GM23338 (cell line): ENCODE data around the gene FZD7. TPM values are rescaled to one million over a fixed set of nuclear protein-coding genes. Genes with fewer than 3 reads are reported as not detected.

ENCODE experiments used
- ATAC-seq: fragments of 200-7000 bp; cut with Tn5 transposase; 3 replicates; pipeline ENCODE4 v1.9.1; 2020
- DNase-seq: peaks from one replicate; pipeline ENCODE4 v3.0.0-alpha.2; 2015; ENCODE audit warnings: low spot score
- H2AFZ ChIP-seq: fragments of 200-600 bp; sonication (generic); 2 replicates; pipeline ENCODE4 v1.8.0; 2016; ENCODE audit warnings: antibody characterized with exemption, mild to moderate bottlenecking, moderate library complexity
- H3F3A ChIP-seq: fragments of 200-600 bp; sonication (generic); replicated peaks from 2 replicates; pipeline ENCODE4 v1.8.0; 2017; ENCODE audit warnings: antibody characterized with exemption, mixed run types, low read depth
- H3K27ac ChIP-seq: fragments of 200-600 bp; sonication (generic); 2 replicates; pipeline ENCODE4 v1.6.1; 2016; ENCODE audit warnings: low read depth
- H3K27me3 ChIP-seq: fragments of 200-600 bp; sonication (generic); 2 replicates; pipeline ENCODE4 v1.8.0; 2016; ENCODE audit warnings: mild to moderate bottlenecking, mixed run types, moderate library complexity; ENCODE audit not compliant: insufficient read depth
- H3K36me3 ChIP-seq: fragments of 200-600 bp; sonication (generic); 2 replicates; pipeline ENCODE4 v1.8.0; 2016; ENCODE audit warnings: mild to moderate bottlenecking; ENCODE audit not compliant: insufficient read depth
- H3K4me1 ChIP-seq: fragments of 200-600 bp; sonication (generic); 2 replicates; pipeline ENCODE4 v1.8.0; 2016; ENCODE audit warnings: mild to moderate bottlenecking, moderate library complexity; ENCODE audit not compliant: insufficient read depth
- H3K4me2 ChIP-seq: fragments of 200-600 bp; sonication (generic); 2 replicates; pipeline ENCODE4 v1.7.1; 2017; ENCODE audit warnings: mixed run types
- H3K4me3 ChIP-seq: fragments of 200-600 bp; sonication (generic); 2 replicates; pipeline ENCODE4 v1.6.1; 2016; ENCODE audit warnings: mixed run types
- H3K79me2 ChIP-seq: fragments of 200-600 bp; sonication (generic); replicated peaks from 2 replicates; pipeline ENCODE4 v1.8.0; 2017; ENCODE audit warnings: mild to moderate bottlenecking; ENCODE audit not compliant: insufficient read depth
- H3K9me2 ChIP-seq: fragments of 200-600 bp; sonication (generic); 2 replicates; pipeline ENCODE4 v1.8.0; 2017; ENCODE audit not compliant: insufficient read depth
- H4K20me1 ChIP-seq: fragments of 200-600 bp; sonication (generic); replicated peaks from 2 replicates; pipeline ENCODE4 v1.8.0; 2017; ENCODE audit warnings: mild to moderate bottlenecking; ENCODE audit not compliant: insufficient read depth
- H3K27ac Mint-ChIP-seq: 2 replicates; pipeline ENCODE4 v1.8.0; 2020; ENCODE audit warnings: inconsistent platforms, mild to moderate bottlenecking, moderate library complexity, mixed read lengths
- H3K27me3 Mint-ChIP-seq: 3 replicates; pipeline ENCODE4 v1.8.0; 2022; ENCODE audit warnings: low read depth, mild to moderate bottlenecking, moderate library complexity, mixed read lengths, inconsistent platforms; ENCODE audit not compliant: insufficient read depth, poor library complexity
- H3K36me3 Mint-ChIP-seq: 3 replicates; pipeline ENCODE4 v1.8.0; 2021; ENCODE audit warnings: low read depth, mild to moderate bottlenecking, inconsistent platforms, moderate library complexity, mixed read lengths
- H3K4me1 Mint-ChIP-seq: 3 replicates; pipeline ENCODE4 v1.8.0; 2020; ENCODE audit warnings: mild to moderate bottlenecking, inconsistent platforms, mixed read lengths
- H3K4me3 Mint-ChIP-seq: 3 replicates; pipeline ENCODE4 v1.8.0; 2021; ENCODE audit warnings: moderate library complexity, mild to moderate bottlenecking, inconsistent platforms, mixed read lengths
- H3K9me3 Mint-ChIP-seq: 3 replicates; pipeline ENCODE4 v1.8.0; 2020; ENCODE audit warnings: moderate library complexity, mild to moderate bottlenecking, inconsistent platforms, mixed read lengths
- CREB1 ChIP-seq: fragments of 250-450 bp; sonication (Bioruptor Pico); IDR thresholded peaks from 2 replicates; pipeline ENCODE4 v1.5.0; 2020; ENCODE audit warnings: low read depth, mild to moderate bottlenecking, moderate library complexity
- CTCF ChIP-seq, 2 experiments: fragments of 200-600 bp in 1 of 2; sonication (generic) in 1 of 2; conservative IDR thresholded peaks; 2 replicates each; pipeline versions ENCODE4 v1.5.1 to v1.6.1; 2016 to 2017; ENCODE audit warnings: antibody characterized with exemption in 2 of 2, low read depth in 2 of 2, mild to moderate bottlenecking in 2 of 2, moderate library complexity in 1 of 2
- ETS1 ChIP-seq: IDR thresholded peaks from 2 replicates; pipeline ENCODE4 v1.6.1; 2016; ENCODE audit warnings: antibody characterized with exemption
- EZH2 ChIP-seq: fragments of 200-600 bp; sonication (generic); IDR thresholded peaks from one replicate; pipeline ENCODE4 v1.8.0; 2017; ENCODE audit warnings: antibody characterized with exemption, mild to moderate bottlenecking, low read depth; ENCODE audit not compliant: unreplicated experiment
- EZH2phosphoT487 ChIP-seq: fragments of 200-600 bp; sonication (generic); IDR thresholded peaks from one replicate; pipeline ENCODE4 v1.8.1; 2018; ENCODE audit warnings: antibody characterized with exemption; ENCODE audit not compliant: unreplicated experiment
- JUNB ChIP-seq: IDR thresholded peaks from one replicate; pipeline ENCODE4 v1.6.1; 2016; ENCODE audit warnings: antibody characterized with exemption; ENCODE audit not compliant: unreplicated experiment
- NANOG ChIP-seq: IDR thresholded peaks from 2 replicates; pipeline ENCODE4 v1.6.1; 2016; ENCODE audit warnings: antibody characterized with exemption, borderline replicate concordance
- POLR2AphosphoS5 ChIP-seq: IDR thresholded peaks from 2 replicates; pipeline ENCODE4 v1.6.1; 2016; ENCODE audit warnings: antibody characterized with exemption, low read depth
- STAT1 ChIP-seq: IDR thresholded peaks from one replicate; pipeline ENCODE4 v1.6.1; 2016; ENCODE audit warnings: antibody characterized with exemption; ENCODE audit not compliant: unreplicated experiment
- ZNF114 ChIP-seq: fragments of 250-450 bp; sonication (Bioruptor Pico); IDR thresholded peaks from 2 replicates; pipeline ENCODE4 v1.5.0; 2020; ENCODE audit warnings: mild to moderate bottlenecking, moderate library complexity
- ZNF331 ChIP-seq: fragments of 250-450 bp; sonication (Bioruptor Pico); IDR thresholded peaks from 2 replicates; pipeline ENCODE4 v1.5.0; 2020; ENCODE audit warnings: low read depth, mild to moderate bottlenecking, moderate library complexity
- polyA plus RNA-seq: library from polyadenylated mRNA; unstranded; fragments of >200 nt; fragmentation: Nextera tagmentation; extraction: Ambion mirVana; gene quantifications from 2 replicates; pipeline ENCODE4 v1.2.1, GENCODE V29; 2016
- total RNA-seq: library from RNA; depleted of rRNA; stranded (reverse); fragments of >200 nt; shearing (Covaris generic); gene quantifications from 2 replicates; pipeline ENCODE4 v1.2.3, GENCODE V29; 2014
- TF ChIP-seq, protein P1 (sequence below): fragments of 250-450 bp; sonication (Bioruptor Pico); IDR thresholded peaks from 2 replicates; pipeline ENCODE4 v1.5.0; 2020; ENCODE audit warnings: mild to moderate bottlenecking, moderate library complexity
- TF ChIP-seq, protein P2 (sequence below): IDR thresholded peaks from one replicate; pipeline ENCODE4 v1.6.1; 2018; ENCODE audit warnings: antibody characterized with exemption; ENCODE audit not compliant: unreplicated experiment

Gene FZD7
- total and polyA plus RNA-seq, 2 experiments from 2014 or later = 164 to 435 TPM

- TF ChIP-seq ETS1 (no peak), POLR2AphosphoS5 (no peak), STAT1 (no peak), ZNF114 (CRISPR knock-in tag) (no peak), JUNB (no peak), NANOG (no peak), CREB1 (CRISPR knock-in tag) (no peak), ZNF331 (CRISPR knock-in tag) (no peak), CTCF (conservative IDR thresholded peaks at IDR 0.05; ENCODE audit: low read depth in 2 of 2) (no peak), EZH2 (no peak), EZH2phosphoT487 (no peak)
- TF ChIP-seq, protein P1, sequence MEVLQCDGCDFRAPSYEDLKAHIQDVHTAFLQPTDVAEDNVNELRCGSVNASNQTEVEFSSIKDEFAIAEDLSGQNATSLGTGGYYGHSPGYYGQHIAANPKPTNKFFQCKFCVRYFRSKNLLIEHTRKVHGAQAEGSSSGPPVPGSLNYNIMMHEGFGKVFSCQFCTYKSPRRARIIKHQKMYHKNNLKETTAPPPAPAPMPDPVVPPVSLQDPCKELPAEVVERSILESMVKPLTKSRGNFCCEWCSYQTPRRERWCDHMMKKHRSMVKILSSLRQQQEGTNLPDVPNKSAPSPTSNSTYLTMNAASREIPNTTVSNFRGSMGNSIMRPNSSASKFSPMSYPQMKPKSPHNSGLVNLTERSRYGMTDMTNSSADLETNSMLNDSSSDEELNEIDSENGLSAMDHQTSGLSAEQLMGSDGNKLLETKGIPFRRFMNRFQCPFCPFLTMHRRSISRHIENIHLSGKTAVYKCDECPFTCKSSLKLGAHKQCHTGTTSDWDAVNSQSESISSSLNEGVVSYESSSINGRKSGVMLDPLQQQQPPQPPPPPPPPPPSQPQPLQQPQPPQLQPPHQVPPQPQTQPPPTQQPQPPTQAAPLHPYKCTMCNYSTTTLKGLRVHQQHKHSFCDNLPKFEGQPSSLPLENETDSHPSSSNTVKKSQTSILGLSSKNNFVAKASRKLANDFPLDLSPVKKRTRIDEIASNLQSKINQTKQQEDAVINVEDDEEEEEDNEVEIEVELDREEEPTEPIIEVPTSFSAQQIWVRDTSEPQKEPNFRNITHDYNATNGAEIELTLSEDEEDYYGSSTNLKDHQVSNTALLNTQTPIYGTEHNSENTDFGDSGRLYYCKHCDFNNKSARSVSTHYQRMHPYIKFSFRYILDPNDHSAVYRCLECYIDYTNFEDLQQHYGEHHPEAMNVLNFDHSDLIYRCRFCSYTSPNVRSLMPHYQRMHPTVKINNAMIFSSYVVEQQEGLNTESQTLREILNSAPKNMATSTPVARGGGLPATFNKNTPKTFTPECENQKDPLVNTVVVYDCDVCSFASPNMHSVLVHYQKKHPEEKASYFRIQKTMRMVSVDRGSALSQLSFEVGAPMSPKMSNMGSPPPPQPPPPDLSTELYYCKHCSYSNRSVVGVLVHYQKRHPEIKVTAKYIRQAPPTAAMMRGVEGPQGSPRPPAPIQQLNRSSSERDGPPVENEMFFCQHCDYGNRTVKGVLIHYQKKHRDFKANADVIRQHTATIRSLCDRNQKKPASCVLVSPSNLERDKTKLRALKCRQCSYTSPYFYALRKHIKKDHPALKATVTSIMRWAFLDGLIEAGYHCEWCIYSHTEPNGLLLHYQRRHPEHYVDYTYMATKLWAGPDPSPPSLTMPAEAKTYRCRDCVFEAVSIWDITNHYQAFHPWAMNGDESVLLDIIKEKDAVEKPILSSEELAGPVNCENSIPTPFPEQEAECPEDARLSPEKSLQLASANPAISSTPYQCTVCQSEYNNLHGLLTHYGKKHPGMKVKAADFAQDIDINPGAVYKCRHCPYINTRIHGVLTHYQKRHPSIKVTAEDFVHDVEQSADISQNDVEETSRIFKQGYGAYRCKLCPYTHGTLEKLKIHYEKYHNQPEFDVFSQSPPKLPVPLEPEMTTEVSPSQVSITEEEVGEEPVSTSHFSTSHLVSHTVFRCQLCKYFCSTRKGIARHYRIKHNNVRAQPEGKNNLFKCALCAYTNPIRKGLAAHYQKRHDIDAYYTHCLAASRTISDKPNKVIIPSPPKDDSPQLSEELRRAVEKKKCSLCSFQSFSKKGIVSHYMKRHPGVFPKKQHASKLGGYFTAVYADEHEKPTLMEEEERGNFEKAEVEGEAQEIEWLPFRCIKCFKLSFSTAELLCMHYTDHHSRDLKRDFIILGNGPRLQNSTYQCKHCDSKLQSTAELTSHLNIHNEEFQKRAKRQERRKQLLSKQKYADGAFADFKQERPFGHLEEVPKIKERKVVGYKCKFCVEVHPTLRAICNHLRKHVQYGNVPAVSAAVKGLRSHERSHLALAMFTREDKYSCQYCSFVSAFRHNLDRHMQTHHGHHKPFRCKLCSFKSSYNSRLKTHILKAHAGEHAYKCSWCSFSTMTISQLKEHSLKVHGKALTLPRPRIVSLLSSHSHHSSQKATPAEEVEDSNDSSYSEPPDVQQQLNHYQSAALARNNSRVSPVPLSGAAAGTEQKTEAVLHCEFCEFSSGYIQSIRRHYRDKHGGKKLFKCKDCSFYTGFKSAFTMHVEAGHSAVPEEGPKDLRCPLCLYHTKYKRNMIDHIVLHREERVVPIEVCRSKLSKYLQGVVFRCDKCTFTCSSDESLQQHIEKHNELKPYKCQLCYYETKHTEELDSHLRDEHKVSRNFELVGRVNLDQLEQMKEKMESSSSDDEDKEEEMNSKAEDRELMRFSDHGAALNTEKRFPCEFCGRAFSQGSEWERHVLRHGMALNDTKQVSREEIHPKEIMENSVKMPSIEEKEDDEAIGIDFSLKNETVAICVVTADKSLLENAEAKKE (CRISPR knock-in tag) = no peak
- TF ChIP-seq, protein P2, sequence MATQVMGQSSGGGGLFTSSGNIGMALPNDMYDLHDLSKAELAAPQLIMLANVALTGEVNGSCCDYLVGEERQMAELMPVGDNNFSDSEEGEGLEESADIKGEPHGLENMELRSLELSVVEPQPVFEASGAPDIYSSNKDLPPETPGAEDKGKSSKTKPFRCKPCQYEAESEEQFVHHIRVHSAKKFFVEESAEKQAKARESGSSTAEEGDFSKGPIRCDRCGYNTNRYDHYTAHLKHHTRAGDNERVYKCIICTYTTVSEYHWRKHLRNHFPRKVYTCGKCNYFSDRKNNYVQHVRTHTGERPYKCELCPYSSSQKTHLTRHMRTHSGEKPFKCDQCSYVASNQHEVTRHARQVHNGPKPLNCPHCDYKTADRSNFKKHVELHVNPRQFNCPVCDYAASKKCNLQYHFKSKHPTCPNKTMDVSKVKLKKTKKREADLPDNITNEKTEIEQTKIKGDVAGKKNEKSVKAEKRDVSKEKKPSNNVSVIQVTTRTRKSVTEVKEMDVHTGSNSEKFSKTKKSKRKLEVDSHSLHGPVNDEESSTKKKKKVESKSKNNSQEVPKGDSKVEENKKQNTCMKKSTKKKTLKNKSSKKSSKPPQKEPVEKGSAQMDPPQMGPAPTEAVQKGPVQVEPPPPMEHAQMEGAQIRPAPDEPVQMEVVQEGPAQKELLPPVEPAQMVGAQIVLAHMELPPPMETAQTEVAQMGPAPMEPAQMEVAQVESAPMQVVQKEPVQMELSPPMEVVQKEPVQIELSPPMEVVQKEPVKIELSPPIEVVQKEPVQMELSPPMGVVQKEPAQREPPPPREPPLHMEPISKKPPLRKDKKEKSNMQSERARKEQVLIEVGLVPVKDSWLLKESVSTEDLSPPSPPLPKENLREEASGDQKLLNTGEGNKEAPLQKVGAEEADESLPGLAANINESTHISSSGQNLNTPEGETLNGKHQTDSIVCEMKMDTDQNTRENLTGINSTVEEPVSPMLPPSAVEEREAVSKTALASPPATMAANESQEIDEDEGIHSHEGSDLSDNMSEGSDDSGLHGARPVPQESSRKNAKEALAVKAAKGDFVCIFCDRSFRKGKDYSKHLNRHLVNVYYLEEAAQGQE = no peak
- H3F3A ChIP-seq = no peaks in the 10 kb centered on the region
- no peaks in the 10 kb centered on the region for H3K79me2 ChIP-seq
- Mint-ChIP-seq H3K4me1 (peaks cover 11% of the 10 kb centered on the region), H3K27ac (no peak overlapping the region), H3K9me3 (no peaks in the 10 kb centered on the region), H3K36me3 (no peaks in the 10 kb centered on the region), H3K27me3 (peaks cover 2% of the 10 kb centered on the region), H3K4me3 (no peak overlapping the region)
- no peak overlapping the region for H2AFZ ChIP-seq
- peaks cover 17% of the 10 kb centered on the region for H3K4me1 ChIP-seq
- H3K9me2 ChIP-seq = peaks cover 3% of the 10 kb centered on the region
- no peak overlapping the region for H3K27ac ChIP-seq
- no peaks in the 10 kb centered on the region for H3K27me3 ChIP-seq
- H4K20me1 ChIP-seq = no peaks in the 10 kb centered on the region
- H3K4me2 ChIP-seq = no peak overlapping the region
- no peaks in the 10 kb centered on the region for H3K36me3 ChIP-seq
- no peak overlapping the region for H3K4me3 ChIP-seq
- ATAC-seq (no peak), DNase-seq (no peak)
Measured at GRCh38 chr2:202071107-202071506, 37.5 kb downstream of the FZD7 start.
